MCF 10A (cell line): Measurements from ENCODE around the gene TAGLN. TPM values are rescaled to one million over a fixed set of nuclear protein-coding genes. Genes with fewer than 3 reads are reported as not detected.

Source experiments
- BruUV-seq: library from RNA; stranded (reverse); fragments of 400-500 nt; replicated peaks from 2 replicates; lab custom pipeline; 2021; lab: Mats Ljungman, UMichigan
- CTCF ChIA-PET: fragments of 300-600 bp; sonication (Branson Sonifier 250); formaldehyde crosslinking; extraction: SDS; loops from one replicate; lab custom pipeline; 2021; ENCODE audit warnings: antibody characterized with exemption, inconsistent platforms; lab: Yijun Ruan, JAX
- POLR2A ChIA-PET: fragments of 300-600, 350-650 bp; sonication (Branson Sonifier 250); formaldehyde crosslinking; extraction: SDS; loops from one replicate; lab custom pipeline; 2020; ENCODE audit warnings: antibody characterized with exemption, inconsistent platforms; lab: Yijun Ruan, JAX
- DNase-seq: peaks from one replicate; pipeline ENCODE4 v3.0.0-alpha.2; 2018; ENCODE audit not compliant: unreplicated experiment
- H3K27ac Mint-ChIP-seq: one replicate; pipeline ENCODE4 v1.8.0; 2022; ENCODE audit warnings: mild to moderate bottlenecking, low read depth, mixed read lengths; ENCODE audit not compliant: unreplicated experiment
- H3K27me3 Mint-ChIP-seq: one replicate; pipeline ENCODE4 v1.8.0; 2022; ENCODE audit warnings: mixed read lengths; ENCODE audit not compliant: insufficient read depth, unreplicated experiment
- H3K36me3 Mint-ChIP-seq: one replicate; pipeline ENCODE4 v1.8.0; 2022; ENCODE audit warnings: mild to moderate bottlenecking, moderate library complexity, mixed read lengths; ENCODE audit not compliant: insufficient read depth, unreplicated experiment
- H3K4me1 Mint-ChIP-seq: one replicate; pipeline ENCODE4 v1.8.0; 2022; ENCODE audit warnings: mixed read lengths; ENCODE audit not compliant: insufficient read depth, unreplicated experiment
- H3K4me3 Mint-ChIP-seq: one replicate; pipeline ENCODE4 v1.8.0; 2022; ENCODE audit warnings: mild to moderate bottlenecking, moderate library complexity, mixed read lengths; ENCODE audit not compliant: unreplicated experiment
- H3K9me3 Mint-ChIP-seq: one replicate; pipeline ENCODE4 v1.8.0; 2022; ENCODE audit warnings: mixed read lengths; ENCODE audit not compliant: unreplicated experiment
- CTCF ChIP-seq: fragments of 200-600 bp; IDR thresholded peaks from one replicate; pipeline ENCODE4 v1.8.0; 2022; ENCODE audit warnings: antibody characterized with exemption, mild to moderate bottlenecking; ENCODE audit not compliant: unreplicated experiment
- intact Hi-C: fragments of 100-400 bp; cut with micrococcal nuclease; formaldehyde crosslinking; loops from 2 replicates; pipeline ENCODE4 v1.14.1; 2022
- total RNA-seq: library from RNA; stranded (reverse); gene quantifications from 2 replicates; pipeline ENCODE4 v1.2.3, GENCODE V29; 2022

Gene TAGLN
- total RNA-seq, 1 experiment from 2014 or later = 45.4 TPM

GRCh38 chr11:117169736-117170135, 29.4 kb upstream of the TAGLN start:
- peaks cover 72% of the 10 kb centered on the region for H3K36me3 Mint-ChIP-seq
- no peak overlapping the region for H3K27ac Mint-ChIP-seq
- peaks cover 14% of the 10 kb centered on the region for H3K4me1 Mint-ChIP-seq
- POLR2A ChIA-PET = interaction anchor here (1.5 to 1.7 kb wide), 2 partner anchors 19 to 24 kb away, joined by 5 to 7 read pairs; no protein-coding TSS in a partner anchor
- no peak overlapping the region for H3K4me3 Mint-ChIP-seq
- H3K9me3 Mint-ChIP-seq = no peaks in the 10 kb centered on the region
- BruUV-seq = no TSS peak
- intact Hi-C loops = no loop called here
- no peak for DNase-seq
- CTCF ChIA-PET = interaction anchor here (0.6 to 2.1 kb wide), 3 partner anchors 11 to 1774 kb away, joined by 3 to 10 read pairs (median 5); no protein-coding TSS in a partner anchor
- TF ChIP-seq CTCF = no peak
- no peaks in the 10 kb centered on the region for H3K27me3 Mint-ChIP-seq

DNA sequence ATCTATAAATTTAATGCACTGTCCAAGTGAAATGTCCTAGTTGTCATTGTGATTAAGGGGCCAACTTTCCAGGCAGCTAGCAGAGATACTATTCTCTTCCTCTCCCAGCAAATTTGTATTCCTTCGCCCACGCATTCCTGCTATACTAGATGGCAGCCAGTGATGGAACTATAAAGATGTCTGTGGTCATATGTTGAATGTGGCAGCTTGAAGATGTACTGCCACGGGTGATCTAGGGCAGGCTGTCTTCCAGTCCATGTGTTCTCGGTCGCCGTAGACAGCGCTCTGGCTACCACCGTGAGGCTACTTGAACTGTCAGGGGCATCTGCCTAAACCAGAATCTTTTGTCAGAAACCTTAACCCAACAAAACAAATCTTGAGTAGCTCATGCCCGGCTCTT, 29.0 kb upstream of the TAGLN start:
- intact Hi-C loops = no loop called here
- ChIA-PET POLR2A (interaction anchor here (0.6 to 1.7 kb wide), 4 partner anchors 20 to 61 kb away, joined by 3 to 7 read pairs (median 5); partner anchors contain the start of gene PCSK7), CTCF (interaction anchor here (0.6 to 2.1 kb wide), 3 partner anchors 10 to 378 kb away, joined by 3 to 10 read pairs (median 5); no protein-coding TSS in a partner anchor)
- Mint-ChIP-seq H3K27me3 (no peaks in the 10 kb centered on the region), H3K36me3 (peaks cover 67% of the 10 kb centered on the region), H3K27ac (no peak overlapping the region), H3K4me3 (no peak overlapping the region), H3K4me1 (peaks cover 13% of the 10 kb centered on the region), H3K9me3 (no peaks in the 10 kb centered on the region)
- TF ChIP-seq CTCF = no peak
- no peak for DNase-seq
- BruUV-seq = no TSS peak

GRCh38 chr11:117171007-117171403, 28.2 kb upstream of the TAGLN start:
- CTCF ChIA-PET = interaction anchor here (1.2 kb wide), 1 partner anchor 10 kb away, joined by 3 read pairs; no protein-coding TSS in a partner anchor
- POLR2A ChIA-PET = interaction anchor here (0.8 to 1.7 kb wide), 4 partner anchors 9 to 25 kb away, joined by 3 to 7 read pairs (median 5); no protein-coding TSS in a partner anchor

More at GRCh38 chr11:117171007-117171403, 28.2 kb upstream of the TAGLN start:
- H3K4me3 Mint-ChIP-seq = no peak overlapping the region
- peaks cover 59% of the 10 kb centered on the region for H3K36me3 Mint-ChIP-seq
- H3K4me1 Mint-ChIP-seq = peaks cover 8% of the 10 kb centered on the region
- intact Hi-C loops = no loop called here
- no peak for DNase-seq
- no TSS peak for BruUV-seq
- H3K9me3 Mint-ChIP-seq = no peaks in the 10 kb centered on the region
- no peak overlapping the region for H3K27ac Mint-ChIP-seq
- no peaks in the 10 kb centered on the region for H3K27me3 Mint-ChIP-seq
- TF ChIP-seq CTCF = no peak
